HG02763 (cell line): ENCODE results near the gene LSM10.

Experiments used
- ATAC-seq: cut with Tn5 transposase; IDR thresholded peaks from one replicate; pipeline ENCODE4 v1.9.1; 2021; ENCODE audit warnings: mild to moderate bottlenecking, moderate library complexity; ENCODE audit not compliant: unreplicated experiment

LSM10 gene

GRCh38 chr1:36397378-36398230 is at the start of gene LSM10:
LSM10 (minus strand) TSS chr1:36397908; CDS start chr1:36394129, 3,779 bp downstream.
- peak; percentile 50 for ATAC-seq

GRCh38 chr1:36447450-36447849 is 49.7 kb upstream of the LSM10 start:
- no peak for ATAC-seq

- ATAC-seq, result no peak
Observed at GRCh38 chr1:36446746-36447145, 49.0 kb upstream of the LSM10 start.

- no peak for ATAC-seq
Observed at GRCh38 chr1:36446271-36446670, 48.6 kb upstream of the LSM10 start.

- no peak for ATAC-seq
Observed at GRCh38 chr1:36443297-36443696, 45.6 kb upstream of the LSM10 start.

- ATAC-seq, result no peak
Observed at GRCh38 chr1:36442337-36442736, 44.6 kb upstream of the LSM10 start.

GRCh38 chr1:36440646-36441045 is 42.9 kb upstream of the LSM10 start:
- no peak for ATAC-seq

GRCh38 chr1:36440044-36440443 is 42.3 kb upstream of the LSM10 start:
- no peak for ATAC-seq

- ATAC-seq, result no peak
Observed at GRCh38 chr1:36438715-36439114, 41.0 kb upstream of the LSM10 start.

GRCh38 chr1:36436821-36437220 is 39.1 kb upstream of the LSM10 start:
- ATAC-seq, result no peak

GRCh38 chr1:36433102-36433501 is 35.4 kb upstream of the LSM10 start:
- no peak for ATAC-seq

- ATAC-seq, result no peak
Observed at GRCh38 chr1:36432616-36433015, 34.9 kb upstream of the LSM10 start.

- no peak for ATAC-seq
Observed at GRCh38 chr1:36425791-36426190, 28.1 kb upstream of the LSM10 start.

- ATAC-seq, result no peak
Observed at GRCh38 chr1:36421649-36422048, 23.9 kb upstream of the LSM10 start.

GRCh38 chr1:36420836-36421317 is 23.2 kb upstream of the LSM10 start:
- ATAC-seq, result no peak

GRCh38 chr1:36420409-36420808 is 22.7 kb upstream of the LSM10 start:
- no peak for ATAC-seq

- no peak for ATAC-seq
Observed at GRCh38 chr1:36419569-36419968, 21.9 kb upstream of the LSM10 start.

GRCh38 chr1:36419140-36419539 is 21.4 kb upstream of the LSM10 start:
- no peak for ATAC-seq

- ATAC-seq, result no peak
Observed at GRCh38 chr1:36417931-36418330, 20.2 kb upstream of the LSM10 start.

GRCh38 chr1:36415661-36416326 is 18.1 kb upstream of the LSM10 start:
- ATAC-seq, result no peak

- ATAC-seq, result no peak
Observed at GRCh38 chr1:36414384-36414783, 16.7 kb upstream of the LSM10 start.
